GM11168 (cell line): ENCODE measurements around the gene KCND2.
"Not testable (repeated sequence)": the region's sequence is repeated elsewhere in the genome, so short reads cannot be mapped to it uniquely, and the experiment has no call there.

Experiments used
- in situ Hi-C: fragments of 300-500 bp; cut with MboI; formaldehyde crosslinking; loops from one replicate; pipeline ENCODE4 v1.12.0; 2022; ENCODE audit warnings: low sequenced_read_pairs; ENCODE audit not compliant: unreplicated experiment

KCND2 gene

GRCh38 chr7:120725376-120726039, 452.5 kb downstream of the KCND2 start:
- in situ Hi-C loops: no loop called here

DNA sequence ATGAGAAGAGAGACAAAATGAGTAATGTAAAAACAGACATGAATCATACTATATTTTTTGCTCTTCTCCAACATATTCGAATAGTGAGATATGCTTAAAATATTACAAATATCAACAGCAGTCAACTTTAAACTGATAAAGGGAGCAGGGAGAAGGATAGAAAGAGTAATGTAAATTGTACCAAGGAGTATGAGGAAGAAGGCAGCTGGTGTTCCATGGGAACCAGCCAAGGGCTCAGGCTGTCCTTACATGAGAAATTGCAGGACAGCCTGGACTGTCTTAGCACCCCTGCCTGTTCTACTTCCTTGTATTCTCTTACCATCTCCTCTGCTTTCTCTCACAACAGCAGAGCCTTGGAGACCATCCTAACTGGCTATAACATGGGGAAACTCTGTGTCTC, 456.3 kb downstream of the KCND2 start:
- in situ Hi-C loops: no loop called here

- in situ Hi-C loops: no loop called here
Measured at GRCh38 chr7:120731271-120731670, 458.3 kb downstream of the KCND2 start.

DNA sequence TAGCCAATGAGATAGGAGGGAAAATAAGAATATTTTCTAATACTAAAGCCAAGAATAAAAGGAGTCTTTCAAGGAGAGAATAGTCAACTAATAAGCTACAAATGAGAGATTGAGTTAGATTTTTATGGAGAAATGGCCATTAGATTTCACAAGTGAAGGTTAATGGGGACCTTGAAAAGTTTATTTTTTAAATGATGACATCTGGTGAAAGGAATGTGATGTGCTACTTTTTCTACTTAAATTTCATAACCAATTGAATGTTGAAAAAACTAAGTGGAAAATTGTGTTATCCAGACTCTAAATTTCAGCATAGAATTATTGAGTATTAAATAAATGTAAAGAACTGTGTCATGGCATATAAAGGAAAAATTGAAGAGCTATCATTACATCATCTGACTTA, 459.3 kb downstream of the KCND2 start:
- in situ Hi-C loops: no loop called here

GRCh38 chr7:120733143-120733542, 460.2 kb downstream of the KCND2 start:
- in situ Hi-C loops: no loop called here

GRCh38 chr7:120733835-120734234, 460.9 kb downstream of the KCND2 start:
- in situ Hi-C loops: no loop called here

GRCh38 chr7:120735791-120736190, 462.8 kb downstream of the KCND2 start:
- in situ Hi-C loops: no loop called here

GRCh38 chr7:120738816-120739215, 465.8 kb downstream of the KCND2 start:
- in situ Hi-C loops: no loop called here

DNA sequence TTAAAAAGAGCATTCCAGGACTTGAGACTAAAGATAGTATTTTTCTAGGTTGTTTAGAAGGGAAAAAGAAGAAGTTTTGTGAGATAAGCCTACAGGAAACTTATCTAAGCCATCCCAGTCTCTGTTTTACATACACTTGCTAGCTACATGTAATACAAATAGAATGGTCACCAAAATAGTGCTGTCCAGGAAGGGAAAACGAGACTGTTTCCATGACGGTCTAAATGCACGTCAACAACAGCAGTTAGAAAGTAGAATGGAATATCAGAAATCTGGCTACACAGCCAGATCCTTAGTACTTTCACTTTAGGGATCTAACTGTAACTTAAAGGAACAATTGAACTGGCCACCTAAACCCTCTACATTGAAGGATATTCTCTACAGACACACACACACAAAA, 467.4 kb downstream of the KCND2 start:
- in situ Hi-C loops: no loop called here

DNA sequence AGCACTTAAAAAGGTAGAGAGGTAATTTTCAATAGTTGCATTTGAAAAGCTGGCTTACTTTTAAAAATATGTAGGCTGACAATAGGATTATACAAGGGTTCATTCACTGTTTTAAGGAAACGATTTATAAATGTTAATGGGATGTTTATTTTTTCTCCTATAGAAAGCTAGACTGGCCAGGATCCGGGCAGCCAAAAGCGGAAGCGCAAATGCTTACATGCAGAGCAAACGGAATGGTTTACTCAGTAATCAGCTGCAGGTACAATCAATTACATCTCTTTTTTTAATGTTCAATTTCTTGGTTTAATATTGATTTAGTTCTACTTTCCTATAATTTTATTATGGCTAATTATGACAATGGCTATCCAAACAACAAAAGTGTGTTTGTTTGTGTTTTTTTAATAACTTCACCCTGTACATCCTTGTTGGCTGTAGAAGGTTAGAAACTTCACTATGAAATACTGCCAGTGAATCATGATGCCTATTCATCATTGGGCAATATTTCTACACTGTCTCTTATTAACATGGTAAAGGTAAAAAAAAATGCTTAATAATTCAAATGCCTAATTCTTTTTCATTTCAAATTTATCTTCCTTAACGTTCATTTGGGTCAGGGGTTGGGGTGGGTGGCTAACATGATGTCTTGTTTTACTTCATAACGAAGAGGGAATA, 468.5 kb downstream of the KCND2 start:
- in situ Hi-C loops: no loop called here

GRCh38 chr7:120742372-120742771, 469.4 kb downstream of the KCND2 start:
- in situ Hi-C loops: no loop called here

- in situ Hi-C loops: no loop called here
Measured at GRCh38 chr7:120743128-120743527, 470.2 kb downstream of the KCND2 start.

DNA sequence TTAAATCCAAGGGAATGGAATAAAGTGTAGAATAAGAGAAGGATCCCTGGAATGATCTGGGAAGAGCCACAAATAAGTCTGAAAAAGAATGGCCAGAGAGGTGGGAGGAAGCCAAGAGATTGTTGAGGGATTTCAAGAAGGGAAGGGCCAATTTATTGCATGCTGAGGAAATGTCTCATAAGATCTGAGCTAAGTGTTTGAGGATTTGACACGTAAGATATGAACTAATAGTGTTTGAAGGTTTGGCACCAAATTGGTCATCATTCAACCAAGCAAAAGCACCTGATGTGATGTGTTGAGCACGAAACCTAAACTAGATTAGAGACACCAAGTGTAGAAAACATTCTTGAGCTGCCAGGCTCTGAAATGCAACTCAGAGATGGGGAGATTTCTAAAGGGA, 487.1 kb downstream of the KCND2 start:
- in situ Hi-C loops: no loop called here

DNA sequence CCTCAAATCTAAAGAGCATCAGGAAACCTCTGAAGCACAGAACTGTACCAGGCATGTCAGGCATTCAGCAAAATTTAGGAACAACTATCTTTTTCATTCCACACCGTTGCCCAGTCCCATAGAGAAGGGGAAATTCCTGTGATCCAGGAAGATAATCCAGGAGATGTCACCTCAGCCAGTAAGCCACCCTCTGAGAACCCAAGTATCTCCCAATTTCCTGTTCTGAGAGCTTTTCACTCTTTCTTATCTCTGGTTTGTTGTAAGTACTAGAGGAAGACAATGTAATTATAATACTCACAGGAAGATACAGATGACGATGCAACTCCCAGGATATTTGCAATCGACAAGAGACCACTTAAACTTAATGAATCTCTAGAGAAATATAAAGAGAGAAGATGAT, 487.9 kb downstream of the KCND2 start:
- in situ Hi-C loops: no loop called here

DNA sequence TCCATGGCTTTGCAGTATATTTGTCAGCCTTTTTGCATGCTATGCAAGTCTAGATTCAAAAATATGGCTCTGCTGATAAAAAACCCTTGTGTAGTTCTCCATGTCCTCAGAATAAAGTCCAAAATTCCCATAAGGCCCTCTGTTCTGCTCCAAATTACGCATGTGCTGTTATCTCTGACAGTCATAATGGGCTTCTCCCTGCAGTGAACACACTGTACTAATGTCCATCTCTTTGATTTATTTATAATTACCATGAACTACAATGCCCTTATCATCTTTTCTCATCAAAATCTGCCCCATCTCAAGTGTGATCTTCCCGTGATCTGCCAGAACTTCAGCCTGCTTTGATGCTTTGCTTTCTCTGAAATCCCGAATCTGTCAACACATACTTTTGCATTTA, 497.2 kb downstream of the KCND2 start:
- in situ Hi-C loops: no loop called here

DNA sequence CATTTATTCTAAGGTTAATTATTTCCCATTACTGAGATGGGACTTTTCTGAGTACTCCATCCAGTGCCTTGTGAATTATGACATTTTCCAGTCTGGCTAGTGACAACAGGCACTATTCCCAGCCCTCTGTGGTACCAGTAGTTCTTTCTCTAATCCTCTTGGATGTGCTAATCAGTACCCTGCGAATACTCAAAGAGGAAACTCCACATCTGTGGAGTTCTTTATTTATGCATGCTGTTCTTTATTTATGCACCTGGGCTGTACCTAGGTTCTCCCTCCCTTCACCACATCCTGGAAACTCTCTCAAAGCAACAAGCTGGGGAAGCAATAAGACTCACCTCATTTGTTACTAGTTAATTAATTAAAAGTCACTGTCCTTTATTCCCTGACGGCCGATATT, 501.5 kb downstream of the KCND2 start:
- in situ Hi-C loops: no loop called here

DNA sequence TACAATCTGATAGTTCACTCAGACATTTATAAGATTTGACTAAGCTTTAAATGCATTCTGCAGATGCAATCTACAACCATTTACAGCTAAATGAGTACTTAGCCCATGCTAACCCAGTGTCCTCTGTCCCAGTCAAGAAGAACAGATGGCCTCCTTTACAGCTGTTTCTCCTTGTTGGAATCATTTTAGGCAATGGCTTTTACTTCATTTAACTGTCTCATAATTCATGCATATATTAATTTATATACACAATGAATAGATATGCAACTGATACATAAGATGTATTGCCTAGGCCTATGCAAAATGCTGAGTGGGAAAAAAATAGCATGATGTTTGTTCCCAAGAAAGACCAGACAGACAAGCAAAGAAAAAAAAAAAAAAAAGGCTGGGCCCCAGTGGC, 502.8 kb downstream of the KCND2 start:
- in situ Hi-C loops: no loop called here

DNA sequence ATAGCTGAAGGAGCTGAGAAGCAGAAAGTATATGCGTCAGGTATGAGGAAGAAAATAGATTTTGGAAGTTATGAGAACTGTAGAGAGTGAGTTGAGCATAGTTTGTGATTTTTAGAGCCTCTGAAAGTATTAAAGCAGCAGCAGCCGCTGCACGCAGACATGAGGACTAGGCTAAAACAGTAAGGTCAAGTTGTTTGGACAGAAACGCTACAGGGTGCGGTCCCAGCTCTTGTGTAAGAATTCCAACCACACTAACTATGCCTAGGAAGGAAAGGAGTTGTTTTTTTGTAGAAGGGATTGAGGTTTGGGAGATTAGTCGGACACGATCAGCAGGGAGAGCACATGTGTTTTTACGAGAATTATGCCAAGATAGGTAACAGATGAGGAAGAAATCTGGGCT, 506.1 kb downstream of the KCND2 start:
- in situ Hi-C loops: not testable (repeated sequence)

DNA sequence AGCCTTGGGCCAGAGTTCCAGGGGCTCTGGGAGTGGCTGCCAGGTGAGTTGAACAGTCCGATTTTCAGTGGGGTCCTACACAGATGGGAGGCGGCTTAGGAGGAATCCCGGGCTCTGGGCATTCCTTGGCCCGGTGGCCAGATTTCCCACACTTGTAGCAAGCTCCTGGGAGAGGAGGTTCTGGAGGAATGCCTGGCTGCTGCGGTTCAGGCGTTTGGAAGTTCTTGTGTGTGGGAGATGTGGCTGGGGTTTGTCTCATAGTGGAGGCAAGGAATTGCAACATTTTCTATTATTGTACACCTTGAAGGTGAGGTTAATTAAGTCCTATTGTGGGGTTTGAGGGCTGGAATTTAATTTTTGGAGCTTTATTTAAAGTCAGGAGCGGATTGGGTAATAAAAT, 507.5 kb downstream of the KCND2 start:
- in situ Hi-C loops: not testable (repeated sequence)

GRCh38 chr7:120780938-120781337, 508.0 kb downstream of the KCND2 start:
- in situ Hi-C loops: no loop called here

- in situ Hi-C loops: not testable (repeated sequence)
Measured at GRCh38 chr7:120781924-120782323, 508.9 kb downstream of the KCND2 start.

DNA sequence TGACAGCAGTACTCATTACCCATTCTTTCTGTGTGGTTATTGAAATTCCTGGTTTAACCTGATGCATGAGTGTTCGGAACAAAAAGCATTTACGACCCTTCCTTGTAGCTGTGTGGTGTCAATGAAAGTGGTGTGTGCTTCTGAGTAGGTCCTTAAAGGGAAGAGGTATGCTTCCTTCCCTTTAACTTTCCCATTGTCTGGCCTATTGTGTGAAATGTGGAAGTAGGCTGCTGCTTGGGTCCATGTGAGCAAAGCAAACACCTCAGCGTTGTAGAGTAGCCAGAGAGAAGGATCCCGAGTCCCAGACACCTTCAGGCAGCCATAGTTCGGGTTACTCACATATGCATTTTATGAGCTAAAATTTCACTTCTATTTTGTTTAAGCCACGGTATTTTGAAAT, 510.3 kb downstream of the KCND2 start:
- in situ Hi-C loops: no loop called here
